ENCODE measurements around the gene SZT2.

SZT2 gene

GRCh38 chr1:43351421-43352350, 38.0 kb upstream of the SZT2 start:
- no peak overlapping the region for H3K4me3 ChIP-seq (ENCODE audit: insufficient read depth, low read depth, low read length, poor library complexity, severe bottlenecking)
- DNase-seq, result no peak
- H3K4me1 ChIP-seq (ENCODE audit: control insufficient read depth, insufficient read depth, low read length, poor library complexity, severe bottlenecking), result no peaks in the 10 kb centered on the region
- H3K27me3 ChIP-seq (replicated peaks; ENCODE audit: control insufficient read depth, insufficient read depth, low read length, poor library complexity, severe bottlenecking), result no peaks in the 10 kb centered on the region
- no peaks in the 10 kb centered on the region for H3K36me3 ChIP-seq (ENCODE audit: control insufficient read depth, insufficient read depth, low read length)
- H3K27ac ChIP-seq (ENCODE audit: insufficient read depth, low read length, poor library complexity, severe bottlenecking), result no peak overlapping the region
- no peaks in the 10 kb centered on the region for H3K9me3 ChIP-seq (ENCODE audit: control insufficient read depth, low read length)

GRCh38 chr1:43352351-43352705, 37.4 kb upstream of the SZT2 start:
- no peak overlapping the region for H3K27ac ChIP-seq (ENCODE audit: insufficient read depth, low read length, poor library complexity, severe bottlenecking)
- H3K27me3 ChIP-seq (replicated peaks; ENCODE audit: control insufficient read depth, insufficient read depth, low read length, poor library complexity, severe bottlenecking), result no peaks in the 10 kb centered on the region
- no peaks in the 10 kb centered on the region for H3K9me3 ChIP-seq (ENCODE audit: control insufficient read depth, low read length)
- H3K4me3 ChIP-seq (ENCODE audit: insufficient read depth, low read depth, low read length, poor library complexity, severe bottlenecking), result no peak overlapping the region
- H3K4me1 ChIP-seq (ENCODE audit: control insufficient read depth, insufficient read depth, low read length, poor library complexity, severe bottlenecking), result no peaks in the 10 kb centered on the region
- no peak for DNase-seq
- H3K36me3 ChIP-seq (ENCODE audit: control insufficient read depth, insufficient read depth, low read length), result no peaks in the 10 kb centered on the region

GRCh38 chr1:43352881-43353280, 36.8 kb upstream of the SZT2 start:
- Histone ChIP-seq H3K27me3 (replicated peaks; ENCODE audit: control insufficient read depth, insufficient read depth, low read length, poor library complexity, severe bottlenecking) (no peaks in the 10 kb centered on the region), H3K4me3 (ENCODE audit: insufficient read depth, low read depth, low read length, poor library complexity, severe bottlenecking) (no peak overlapping the region)

GRCh38 chr1:43354471-43354870, 35.2 kb upstream of the SZT2 start:
- H3K9me3 ChIP-seq (ENCODE audit: control insufficient read depth, low read length), result no peaks in the 10 kb centered on the region
- peaks cover 10% of the 10 kb centered on the region for H3K4me1 ChIP-seq (ENCODE audit: control insufficient read depth, insufficient read depth, low read length, poor library complexity, severe bottlenecking)
- no peak for DNase-seq
- H3K27me3 ChIP-seq (replicated peaks; ENCODE audit: control insufficient read depth, insufficient read depth, low read length, poor library complexity, severe bottlenecking), result no peaks in the 10 kb centered on the region
- H3K4me3 ChIP-seq (ENCODE audit: insufficient read depth, low read depth, low read length, poor library complexity, severe bottlenecking), result no peak overlapping the region
- no peaks in the 10 kb centered on the region for H3K36me3 ChIP-seq (ENCODE audit: control insufficient read depth, insufficient read depth, low read length)
- no peak overlapping the region for H3K27ac ChIP-seq (ENCODE audit: insufficient read depth, low read length, poor library complexity, severe bottlenecking)

More at GRCh38 chr1:43352881-43353280, 36.8 kb upstream of the SZT2 start:
- Histone ChIP-seq H3K9me3 (ENCODE audit: control insufficient read depth, low read length) (no peaks in the 10 kb centered on the region), H3K27ac (ENCODE audit: insufficient read depth, low read length, poor library complexity, severe bottlenecking) (no peak overlapping the region), H3K4me1 (ENCODE audit: control insufficient read depth, insufficient read depth, low read length, poor library complexity, severe bottlenecking) (peaks cover 1% of the 10 kb centered on the region), H3K36me3 (ENCODE audit: control insufficient read depth, insufficient read depth, low read length) (no peaks in the 10 kb centered on the region)
- no peak for DNase-seq

GRCh38 chr1:43354936-43355335, 34.8 kb upstream of the SZT2 start:
- Histone ChIP-seq H3K9me3 (ENCODE audit: control insufficient read depth, low read length) (no peaks in the 10 kb centered on the region), H3K27me3 (replicated peaks; ENCODE audit: control insufficient read depth, insufficient read depth, low read length, poor library complexity, severe bottlenecking) (no peaks in the 10 kb centered on the region), H3K4me1 (ENCODE audit: control insufficient read depth, insufficient read depth, low read length, poor library complexity, severe bottlenecking) (peaks cover 11% of the 10 kb centered on the region), H3K4me3 (ENCODE audit: insufficient read depth, low read depth, low read length, poor library complexity, severe bottlenecking) (no peak overlapping the region), H3K27ac (ENCODE audit: insufficient read depth, low read length, poor library complexity, severe bottlenecking) (no peak overlapping the region), H3K36me3 (ENCODE audit: control insufficient read depth, insufficient read depth, low read length) (no peaks in the 10 kb centered on the region)
- DNase-seq, result no peak

- Histone ChIP-seq H3K27me3 (replicated peaks; ENCODE audit: control insufficient read depth, insufficient read depth, low read length, poor library complexity, severe bottlenecking) (no peaks in the 10 kb centered on the region), H3K4me1 (ENCODE audit: control insufficient read depth, insufficient read depth, low read length, poor library complexity, severe bottlenecking) (peaks cover 11% of the 10 kb centered on the region), H3K27ac (ENCODE audit: insufficient read depth, low read length, poor library complexity, severe bottlenecking) (no peak overlapping the region), H3K9me3 (ENCODE audit: control insufficient read depth, low read length) (no peaks in the 10 kb centered on the region), H3K36me3 (ENCODE audit: control insufficient read depth, insufficient read depth, low read length) (peaks cover 5% of the 10 kb centered on the region), H3K4me3 (ENCODE audit: insufficient read depth, low read depth, low read length, poor library complexity, severe bottlenecking) (no peak overlapping the region)
- DNase-seq, result no peak
Measured at GRCh38 chr1:43357251-43357650, 32.4 kb upstream of the SZT2 start.

- Histone ChIP-seq H3K27me3 (replicated peaks; ENCODE audit: control insufficient read depth, insufficient read depth, low read length, poor library complexity, severe bottlenecking) (no peaks in the 10 kb centered on the region), H3K27ac (ENCODE audit: insufficient read depth, low read length, poor library complexity, severe bottlenecking) (peak overlapping the region; percentile 64), H3K4me1 (ENCODE audit: control insufficient read depth, insufficient read depth, low read length, poor library complexity, severe bottlenecking) (peaks cover 11% of the 10 kb centered on the region), H3K4me3 (ENCODE audit: insufficient read depth, low read depth, low read length, poor library complexity, severe bottlenecking) (peak overlapping the region; percentile 63), H3K36me3 (ENCODE audit: control insufficient read depth, insufficient read depth, low read length) (peaks cover 7% of the 10 kb centered on the region), H3K9me3 (ENCODE audit: control insufficient read depth, low read length) (no peaks in the 10 kb centered on the region)
- DNase-seq, result no peak
Measured at GRCh38 chr1:43358121-43358745, 31.5 kb upstream of the SZT2 start.

GRCh38 chr1:43358746-43359693, 30.7 kb upstream of the SZT2 start, which contains the start of gene CDC20:
Gene CDC20 (plus strand): TSS chr1:43358981. CDS start chr1:43359216, 235 bp downstream.
- Histone ChIP-seq H3K4me1 (ENCODE audit: control insufficient read depth, insufficient read depth, low read length, poor library complexity, severe bottlenecking) (peaks cover 11% of the 10 kb centered on the region), H3K9me3 (ENCODE audit: control insufficient read depth, low read length) (no peaks in the 10 kb centered on the region), H3K36me3 (ENCODE audit: control insufficient read depth, insufficient read depth, low read length) (peaks cover 15% of the 10 kb centered on the region), H3K27me3 (replicated peaks; ENCODE audit: control insufficient read depth, insufficient read depth, low read length, poor library complexity, severe bottlenecking) (no peaks in the 10 kb centered on the region), H3K27ac (ENCODE audit: insufficient read depth, low read length, poor library complexity, severe bottlenecking) (peak within 1 kb of the TSS; percentile 64), H3K4me3 (ENCODE audit: insufficient read depth, low read depth, low read length, poor library complexity, severe bottlenecking) (peak within 1 kb of the TSS; percentile 63)
- DNase-seq, result peak; percentile 89 to 96 (median 96)

GRCh38 chr1:43359696-43360095, 30.0 kb upstream of the SZT2 start:
- Histone ChIP-seq H3K4me3 (ENCODE audit: insufficient read depth, low read depth, low read length, poor library complexity, severe bottlenecking) (no peak overlapping the region), H3K4me1 (ENCODE audit: control insufficient read depth, insufficient read depth, low read length, poor library complexity, severe bottlenecking) (peaks cover 11% of the 10 kb centered on the region), H3K27ac (ENCODE audit: insufficient read depth, low read length, poor library complexity, severe bottlenecking) (no peak overlapping the region), H3K27me3 (replicated peaks; ENCODE audit: control insufficient read depth, insufficient read depth, low read length, poor library complexity, severe bottlenecking) (no peaks in the 10 kb centered on the region), H3K9me3 (ENCODE audit: control insufficient read depth, low read length) (no peaks in the 10 kb centered on the region), H3K36me3 (ENCODE audit: control insufficient read depth, insufficient read depth, low read length) (peaks cover 22% of the 10 kb centered on the region)
- no peak for DNase-seq

Measured in effector memory CD4-positive, alpha-beta T cell (primary cell).